ENCODE measurements around the gene TAPT1. TPM values are rescaled to one million over a fixed set of nuclear protein-coding genes. Genes with fewer than 3 reads are reported as not detected.

Gene TAPT1
- total RNA-seq, 2 donors from 2014 or later: 32.3 to 35.2 TPM

DNA sequence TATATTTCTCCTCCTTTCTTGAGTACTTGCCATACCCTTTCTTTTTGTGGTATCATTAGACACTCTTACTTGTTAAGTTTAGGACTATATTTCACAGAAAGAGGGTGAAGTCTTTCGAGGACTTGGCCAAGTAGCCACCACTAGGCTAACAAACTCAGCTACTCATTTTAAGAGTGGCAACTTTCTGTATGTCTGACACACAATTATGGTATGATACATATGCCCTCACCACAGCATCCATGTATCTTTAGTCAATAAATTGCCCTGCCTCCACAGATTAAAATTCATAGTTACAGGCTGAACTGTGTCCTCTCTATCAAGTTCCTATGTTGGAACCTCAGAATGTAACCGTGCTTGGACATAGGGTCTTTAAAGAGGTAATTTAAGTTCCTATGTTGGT, 23.2 kb downstream of the TAPT1 start:
- TF ChIP-seq, protein P1, sequence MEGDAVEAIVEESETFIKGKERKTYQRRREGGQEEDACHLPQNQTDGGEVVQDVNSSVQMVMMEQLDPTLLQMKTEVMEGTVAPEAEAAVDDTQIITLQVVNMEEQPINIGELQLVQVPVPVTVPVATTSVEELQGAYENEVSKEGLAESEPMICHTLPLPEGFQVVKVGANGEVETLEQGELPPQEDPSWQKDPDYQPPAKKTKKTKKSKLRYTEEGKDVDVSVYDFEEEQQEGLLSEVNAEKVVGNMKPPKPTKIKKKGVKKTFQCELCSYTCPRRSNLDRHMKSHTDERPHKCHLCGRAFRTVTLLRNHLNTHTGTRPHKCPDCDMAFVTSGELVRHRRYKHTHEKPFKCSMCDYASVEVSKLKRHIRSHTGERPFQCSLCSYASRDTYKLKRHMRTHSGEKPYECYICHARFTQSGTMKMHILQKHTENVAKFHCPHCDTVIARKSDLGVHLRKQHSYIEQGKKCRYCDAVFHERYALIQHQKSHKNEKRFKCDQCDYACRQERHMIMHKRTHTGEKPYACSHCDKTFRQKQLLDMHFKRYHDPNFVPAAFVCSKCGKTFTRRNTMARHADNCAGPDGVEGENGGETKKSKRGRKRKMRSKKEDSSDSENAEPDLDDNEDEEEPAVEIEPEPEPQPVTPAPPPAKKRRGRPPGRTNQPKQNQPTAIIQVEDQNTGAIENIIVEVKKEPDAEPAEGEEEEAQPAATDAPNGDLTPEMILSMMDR (IDR thresholded peaks at IDR 0.05): no peak
- no peaks in the 10 kb centered on the region for H3K36me3 ChIP-seq
- no peak for DNase-seq
- intact Hi-C loops (cut with DNase I): loop anchor here (10.0 kb wide), 1 partner anchor 62 kb away; no protein-coding TSS in a partner anchor
- H3K9me3 ChIP-seq: no peaks in the 10 kb centered on the region
- no peaks in the 10 kb centered on the region for H3K27me3 ChIP-seq
- no peak overlapping the region for H3K27ac ChIP-seq
- no peak overlapping the region for H3K4me3 ChIP-seq
- H3K4me1 ChIP-seq: no peaks in the 10 kb centered on the region
- H3K9ac ChIP-seq (ENCODE audit: low read depth in 2 of 2, low read length in 2 of 2): no peak overlapping the region

DNA sequence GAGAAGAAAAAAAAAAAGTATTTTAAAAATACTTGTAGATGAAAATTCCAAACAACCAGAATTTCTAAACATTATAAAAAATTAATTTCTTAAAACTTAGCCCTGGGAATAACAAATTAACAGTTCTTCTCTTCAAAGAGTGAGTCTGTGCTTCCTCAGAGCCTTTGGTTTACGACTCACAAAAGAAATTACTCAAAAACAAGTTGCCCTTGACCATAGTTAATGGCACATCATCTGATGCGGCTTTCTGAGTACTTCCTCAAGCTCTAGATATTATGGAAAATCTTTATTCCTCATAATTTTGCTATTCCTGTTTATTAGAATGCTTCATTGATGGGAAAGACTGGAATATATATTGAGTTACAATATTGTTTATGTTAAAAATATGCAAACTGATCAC, 23.7 kb downstream of the TAPT1 start:
- no peaks in the 10 kb centered on the region for H3K36me3 ChIP-seq
- H3K4me1 ChIP-seq: no peaks in the 10 kb centered on the region
- H3K27ac ChIP-seq: no peak overlapping the region
- no peak for DNase-seq
- intact Hi-C loops (cut with DNase I): loop anchor here (10.0 kb wide), 1 partner anchor 62 kb away; no protein-coding TSS in a partner anchor
- no peak overlapping the region for H3K9ac ChIP-seq (ENCODE audit: low read depth in 2 of 2, low read length in 2 of 2)
- no peaks in the 10 kb centered on the region for H3K9me3 ChIP-seq
- TF ChIP-seq, protein P1 (IDR thresholded peaks at IDR 0.05): no peak
- no peak overlapping the region for H3K4me3 ChIP-seq
- H3K27me3 ChIP-seq: no peaks in the 10 kb centered on the region

DNA sequence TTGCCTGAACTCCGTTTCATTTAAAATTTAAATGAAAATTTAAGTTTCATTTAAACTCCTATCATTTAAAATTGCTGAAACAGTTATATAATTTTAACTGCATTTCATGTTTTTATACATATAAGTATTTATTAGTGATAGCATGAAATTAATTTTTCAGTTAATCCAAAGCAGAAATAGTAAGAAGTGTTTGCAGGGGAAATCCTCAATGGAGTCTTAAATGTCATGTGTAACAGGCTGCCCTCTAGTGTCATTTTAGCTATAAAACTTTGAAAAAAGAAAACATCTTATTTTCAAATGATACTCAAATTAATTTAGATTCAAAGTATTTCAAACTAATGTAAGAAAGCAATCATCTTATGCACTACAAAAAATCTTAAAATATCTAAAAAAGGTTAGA, 27.2 kb downstream of the TAPT1 start:
- DNase-seq: no peak
- Histone ChIP-seq H3K4me1 (no peaks in the 10 kb centered on the region), H3K27ac (no peak overlapping the region), H3K9ac (ENCODE audit: low read depth in 2 of 2, low read length in 2 of 2) (no peak overlapping the region), H3K27me3 (no peaks in the 10 kb centered on the region), H3K4me3 (no peak overlapping the region), H3K36me3 (no peaks in the 10 kb centered on the region), H3K9me3 (no peaks in the 10 kb centered on the region)
- intact Hi-C loops (cut with DNase I): loop anchor here (5.0 to 10.0 kb wide), 2 partner anchors 114 to 172 kb away; partner anchors contain the start of gene PROM1
- TF ChIP-seq, protein P1 (IDR thresholded peaks at IDR 0.05): no peak

DNA sequence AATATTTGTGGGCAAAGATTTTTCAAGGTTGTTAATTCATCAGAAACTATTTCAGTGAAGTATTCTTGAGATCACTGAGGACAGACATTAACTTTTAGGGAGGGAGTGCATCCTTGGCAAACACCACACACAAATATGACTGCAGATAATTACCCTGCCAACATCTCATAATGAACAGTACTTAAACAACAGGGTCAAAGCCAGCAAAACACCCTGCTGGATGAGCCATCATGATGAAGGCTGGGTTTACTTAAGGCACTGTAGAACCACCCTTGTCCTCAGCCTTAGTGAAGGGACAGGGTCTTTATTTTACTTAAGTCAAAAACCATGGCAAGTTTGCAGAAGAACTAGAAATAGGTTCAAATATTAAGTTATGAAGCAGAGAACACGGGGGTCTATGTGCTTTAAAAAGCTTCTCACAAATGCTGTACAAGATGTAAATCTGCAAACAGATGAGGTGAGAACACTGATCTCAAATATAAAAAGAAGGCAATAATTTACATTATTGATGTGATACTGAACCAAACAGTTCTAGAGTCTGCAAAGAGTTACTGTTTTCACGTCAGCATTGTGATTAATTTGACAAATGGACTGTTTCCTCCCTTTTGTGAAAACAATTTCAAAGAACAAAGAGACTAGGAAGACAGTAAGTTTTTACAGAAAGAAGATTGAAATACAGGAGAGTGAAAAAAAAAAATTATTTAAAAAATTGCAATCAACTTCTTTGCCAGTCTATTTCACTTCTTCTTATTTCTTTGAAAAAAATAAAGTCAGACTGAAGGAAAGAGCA, 28.2 kb downstream of the TAPT1 start:
- no peak overlapping the region for H3K27ac ChIP-seq
- no peak for DNase-seq
- H3K27me3 ChIP-seq: no peaks in the 10 kb centered on the region
- no peaks in the 10 kb centered on the region for H3K4me1 ChIP-seq
- no peak overlapping the region for H3K9ac ChIP-seq (ENCODE audit: low read depth in 2 of 2, low read length in 2 of 2)
- intact Hi-C loops (cut with DNase I): loop anchor here (5.0 to 10.0 kb wide), 2 partner anchors 113 to 171 kb away; partner anchors contain the start of gene PROM1
- TF ChIP-seq, protein P1 (IDR thresholded peaks at IDR 0.05): no peak
- H3K9me3 ChIP-seq: no peaks in the 10 kb centered on the region
- H3K4me3 ChIP-seq: no peak overlapping the region
- no peaks in the 10 kb centered on the region for H3K36me3 ChIP-seq

DNA sequence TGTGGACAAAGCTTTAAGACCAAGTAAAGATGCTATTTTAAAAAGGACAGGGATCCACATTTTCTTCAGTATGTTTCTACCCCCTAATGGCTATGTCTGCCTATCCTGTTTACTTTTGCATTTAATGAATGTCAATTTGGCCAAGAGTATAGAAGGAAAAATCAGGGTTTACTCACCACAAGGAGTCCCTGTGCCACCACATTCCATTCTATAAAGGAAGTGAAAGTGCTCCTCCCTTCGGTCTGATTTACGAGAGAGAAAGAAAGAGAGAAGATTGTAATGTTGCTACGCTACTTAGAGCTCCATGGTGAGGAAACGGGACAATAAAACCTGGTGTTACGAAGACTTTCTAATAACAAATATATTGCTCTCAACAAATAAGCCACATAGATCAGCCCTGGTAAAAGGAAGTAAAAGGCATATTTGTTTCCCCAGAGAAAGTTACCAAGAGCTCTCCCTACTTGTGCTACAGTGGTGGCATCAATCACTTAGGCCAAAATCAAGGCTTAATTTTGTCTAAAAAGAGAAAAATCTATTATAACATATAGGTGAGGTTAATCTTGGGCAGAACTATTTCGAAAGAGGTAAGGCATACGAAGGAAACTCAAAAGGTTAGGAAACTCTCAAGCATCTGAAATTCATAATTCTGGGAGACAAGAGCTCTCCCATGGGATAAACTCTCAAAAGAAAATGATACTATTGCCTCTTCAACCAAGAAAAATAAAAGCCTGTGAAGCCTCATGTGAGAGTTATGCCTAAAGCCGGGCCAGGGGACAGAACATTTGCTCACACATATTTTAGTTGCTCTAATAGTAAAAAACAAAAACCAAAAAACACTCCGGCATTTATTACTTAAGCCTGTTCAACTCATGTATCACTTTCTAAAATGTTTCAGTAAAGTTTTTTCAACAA, 29.5 kb downstream of the TAPT1 start:
- Histone ChIP-seq H3K4me3 (no peak overlapping the region), H3K27ac (peak overlapping the region; percentile 18), H3K9ac (ENCODE audit: low read depth in 2 of 2, low read length in 2 of 2) (no peak overlapping the region), H3K36me3 (no peaks in the 10 kb centered on the region), H3K27me3 (no peaks in the 10 kb centered on the region), H3K4me1 (no peaks in the 10 kb centered on the region), H3K9me3 (no peaks in the 10 kb centered on the region)
- intact Hi-C loops (cut with DNase I): loop anchor here (5.0 to 10.0 kb wide), 2 partner anchors 112 to 169 kb away; partner anchors contain the start of gene PROM1
- peak; percentile 54 for DNase-seq
- TF ChIP-seq, protein P1 (IDR thresholded peaks at IDR 0.05): peak; percentile 41
